Sigmoid colon (tissue), 4 donors: ENCODE results near the gene HPCAL1.

ENCODE experiments used
- CTCF ChIP-seq, 4 experiments: fragments of 450-650 bp in 3 of 4; fragments of 200-600 bp in 1 of 4; IDR thresholded peaks; one replicate each; pipeline ENCODE4 v1.5.1; 2016 to 2019; ENCODE audit warnings: antibody characterized with exemption in 4 of 4, mild to moderate bottlenecking in 3 of 4, moderate library complexity in 2 of 4
- POLR2AphosphoS5 ChIP-seq, 4 donors: sonication (generic); formaldehyde crosslinking; IDR thresholded peaks; one replicate each; pipeline ENCODE4 v1.6.1; 2017; ENCODE audit warnings: antibody characterized with exemption in 4 of 4

- TF ChIP-seq CTCF (IDR thresholded peaks at IDR 0.05) (no peak), POLR2AphosphoS5 (IDR thresholded peaks at IDR 0.05) (no peak)
Measured at GRCh38 chr2:10348891-10349290, 46.2 kb downstream of the HPCAL1 start.
